Sigmoid colon (tissue), 4 donors: ENCODE results near the gene HMGN3.

Experiments
- EP300 ChIP-seq, 4 donors: sonication (generic); formaldehyde crosslinking; IDR thresholded peaks; one replicate each; pipeline ENCODE4 v1.6.1; 2017; ENCODE audit warnings: antibody characterized with exemption in 4 of 4
- POLR2A ChIP-seq, 2 donors: fragments of 450-650 bp; IDR thresholded peaks; one replicate each; pipeline ENCODE4 v1.6.1; 2016; ENCODE audit warnings: antibody characterized with exemption in 2 of 2, mild to moderate bottlenecking in 2 of 2, moderate library complexity in 2 of 2
- POLR2AphosphoS5 ChIP-seq, 4 donors: sonication (generic); formaldehyde crosslinking; IDR thresholded peaks; one replicate each; pipeline ENCODE4 v1.6.1; 2017; ENCODE audit warnings: antibody characterized with exemption in 4 of 4

DNA sequence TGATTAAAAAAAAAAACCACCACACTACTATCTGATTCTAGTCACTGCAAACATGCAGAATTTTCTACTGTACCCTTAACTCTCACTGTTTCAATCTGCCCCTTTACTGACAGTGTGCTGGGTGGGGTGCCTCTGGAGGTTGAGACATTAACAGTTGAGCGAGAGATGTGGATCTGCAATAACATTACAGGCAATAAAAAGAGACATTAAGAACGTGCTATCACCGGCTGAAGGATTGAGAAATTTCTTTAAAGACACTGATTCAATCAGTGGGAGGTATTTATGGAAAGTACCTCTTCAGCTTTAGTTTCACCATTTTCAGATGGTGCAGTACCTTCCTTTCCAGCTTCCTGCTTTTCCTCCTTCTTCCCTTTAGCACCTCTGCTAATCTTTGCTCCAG is 32.5 kb downstream of the HMGN3 start:
- TF ChIP-seq EP300 (IDR thresholded peaks at IDR 0.05), result no peak
- TF ChIP-seq POLR2AphosphoS5 (IDR thresholded peaks at IDR 0.05), result no peak
- no peak for TF ChIP-seq POLR2A (IDR thresholded peaks at IDR 0.05)
